DOHH2 (cell line): Measurements from ENCODE around the gene NEAT1.
A peak's percentile ranks its signal among the peaks of the same experiment; 100 is the strongest.

Experiments used
- H3F3A ChIP-seq: fragments of 200-600 bp; sonication (generic), shearing (Covaris generic); 2 replicates; pipeline ENCODE4 v1.6.0; 2016; ENCODE audit warnings: antibody characterized with exemption, mild to moderate bottlenecking; ENCODE audit not compliant: control insufficient read depth, insufficient read depth
- H3K27ac ChIP-seq: fragments of 200-600 bp; sonication (generic); 2 replicates; pipeline ENCODE4 v1.5.1; 2014; ENCODE audit warnings: low read depth, mild to moderate bottlenecking, low read length, moderate library complexity
- H3K27me3 ChIP-seq: fragments of 200-600 bp; sonication (generic); 2 replicates; pipeline ENCODE4 v1.6.1; 2014; ENCODE audit warnings: mild to moderate bottlenecking, low read length, mixed read lengths; ENCODE audit not compliant: control insufficient read depth
- H3K36me3 ChIP-seq: fragments of 200-600 bp; sonication (generic); 2 replicates; pipeline ENCODE4 v1.6.1; 2014; ENCODE audit warnings: mild to moderate bottlenecking, low read length, moderate library complexity, mixed read lengths; ENCODE audit not compliant: control insufficient read depth
- H3K4me1 ChIP-seq: fragments of 200-600 bp; sonication (generic); 2 replicates; pipeline ENCODE4 v1.6.1; 2014; ENCODE audit warnings: mild to moderate bottlenecking, low read length, mixed read lengths; ENCODE audit not compliant: control insufficient read depth
- H3K4me2 ChIP-seq: fragments of 200-600 bp; sonication (generic); 2 replicates; pipeline ENCODE4 v1.6.0; 2014; ENCODE audit warnings: mild to moderate bottlenecking, low read length, moderate library complexity
- H3K4me3 ChIP-seq: fragments of 200-600 bp; sonication (generic); 2 replicates; pipeline ENCODE4 v1.5.1; 2014; ENCODE audit warnings: mild to moderate bottlenecking, low read length, mixed read lengths
- H3K79me2 ChIP-seq: fragments of 200-600 bp; sonication (generic); 2 replicates; pipeline ENCODE4 v1.6.1; 2014; ENCODE audit warnings: mild to moderate bottlenecking, low read length, mixed read lengths; ENCODE audit not compliant: control insufficient read depth
- H3K9me2 ChIP-seq: fragments of 200-600 bp; sonication (generic); replicated peaks from 2 replicates; pipeline ENCODE4 v1.6.1; 2014; ENCODE audit warnings: mild to moderate bottlenecking, low read length, mixed read lengths; ENCODE audit not compliant: control insufficient read depth
- H3K9me3 ChIP-seq: fragments of 200-600 bp; sonication (generic); 2 replicates; pipeline ENCODE4 v1.6.1; 2014; ENCODE audit warnings: antibody characterized with exemption, low read length, mixed read lengths; ENCODE audit not compliant: control insufficient read depth, insufficient read depth
- H4K20me1 ChIP-seq: fragments of 200-600 bp; sonication (generic); 2 replicates; pipeline ENCODE4 v1.6.0; 2014; ENCODE audit warnings: low read depth, mild to moderate bottlenecking, antibody characterized with exemption, low read length, moderate library complexity; ENCODE audit not compliant: control insufficient read depth, insufficient read depth
- CTCF ChIP-seq: fragments of 200-600 bp; sonication (generic); IDR thresholded peaks from one replicate; pipeline ENCODE4 v1.5.1; 2014; ENCODE audit warnings: antibody characterized with exemption, mild to moderate bottlenecking, low read depth, low read length; ENCODE audit not compliant: poor library complexity, severe bottlenecking
- EZH2phosphoT487 ChIP-seq: fragments of 200-600 bp; sonication (generic); IDR thresholded peaks from 2 replicates; pipeline ENCODE4 v1.6.1; 2017; ENCODE audit warnings: borderline replicate concordance, mild to moderate bottlenecking, antibody characterized with exemption, low read length, moderate library complexity, mixed read lengths

Gene NEAT1

GRCh38 chr11:65416841-65417701 lies 5.5 kb upstream of the NEAT1 start:
- peak overlapping the region; percentile 90 for H3K27ac ChIP-seq
- TF ChIP-seq CTCF (no peak), EZH2phosphoT487 (no peak)
- peak overlapping the region; percentile 75 for H3K4me3 ChIP-seq

GRCh38 chr11:65417702-65418430 lies 4.7 kb upstream of the NEAT1 start:
- TF ChIP-seq CTCF (no peak), EZH2phosphoT487 (no peak)
- Histone ChIP-seq H3K27me3 (no peaks in the 10 kb centered on the region), H3K4me2 (peak overlapping the region; percentile 88), H3K79me2 (peaks cover 51% of the 10 kb centered on the region), H3K4me1 (peaks cover 74% of the 10 kb centered on the region), H3K36me3 (peaks cover 14% of the 10 kb centered on the region), H3K9me2 (no peaks in the 10 kb centered on the region), H4K20me1 (no peaks in the 10 kb centered on the region), H3K27ac (peak overlapping the region; percentile 90), H3K4me3 (peak overlapping the region; percentile 75), H3F3A (peaks cover 41% of the 10 kb centered on the region), H3K9me3 (no peaks in the 10 kb centered on the region)

More at GRCh38 chr11:65416841-65417701, 5.5 kb upstream of the NEAT1 start:
- no peaks in the 10 kb centered on the region for H4K20me1 ChIP-seq
- peaks cover 41% of the 10 kb centered on the region for H3F3A ChIP-seq
- H3K4me1 ChIP-seq, result peaks cover 74% of the 10 kb centered on the region
- H3K9me2 ChIP-seq, result no peaks in the 10 kb centered on the region
- H3K36me3 ChIP-seq, result peaks cover 13% of the 10 kb centered on the region
- no peaks in the 10 kb centered on the region for H3K9me3 ChIP-seq
- H3K4me2 ChIP-seq, result peak overlapping the region; percentile 88
- H3K79me2 ChIP-seq, result peaks cover 43% of the 10 kb centered on the region
- H3K27me3 ChIP-seq, result no peaks in the 10 kb centered on the region

GRCh38 chr11:65418431-65418680 lies 4.2 kb upstream of the NEAT1 start:
- H3K79me2 ChIP-seq, result peaks cover 56% of the 10 kb centered on the region
- H4K20me1 ChIP-seq, result no peaks in the 10 kb centered on the region
- no peaks in the 10 kb centered on the region for H3K27me3 ChIP-seq
- no peaks in the 10 kb centered on the region for H3K9me3 ChIP-seq
- H3F3A ChIP-seq, result peaks cover 41% of the 10 kb centered on the region
- H3K4me2 ChIP-seq, result peak overlapping the region; percentile 88
- peaks cover 74% of the 10 kb centered on the region for H3K4me1 ChIP-seq
- H3K27ac ChIP-seq, result peak overlapping the region; percentile 90
- TF ChIP-seq CTCF (no peak), EZH2phosphoT487 (no peak)
- no peaks in the 10 kb centered on the region for H3K9me2 ChIP-seq
- peak overlapping the region; percentile 75 for H3K4me3 ChIP-seq
- H3K36me3 ChIP-seq, result peaks cover 19% of the 10 kb centered on the region
